NCI-H187 (cell line): Measurements from ENCODE around the gene PRMT1.
A peak's percentile ranks its signal among the peaks of the same experiment; 100 is the strongest.

Source experiments
- DNase-seq, 2 experiments: peaks; one replicate each; lab custom pipeline; 2025; lab: John Stamatoyannopoulos, UW

The PRMT1 gene

GRCh38 chr19:49688531-49689132 is 11.6 kb downstream of the PRMT1 start:
- no peak for DNase-seq

GRCh38 chr19:49689133-49690078 is 12.3 kb downstream of the PRMT1 start, which contains the start of gene ADM5:
Gene ADM5, plus strand, starts transcription at chr19:49689594. Its CDS starts 244 bp downstream, at chr19:49689838.
- DNase-seq, result peak; percentile 39 to 43

GRCh38 chr19:49690079-49690655 is 13.1 kb downstream of the PRMT1 start:
- no peak for DNase-seq

- DNase-seq, result peak; percentile 86 to 94
Observed at GRCh38 chr19:49690656-49691242, 13.7 kb downstream of the PRMT1 start, which contains the start of gene CPT1C. Gene CPT1C, plus strand, starts transcription at chr19:49691116. Its CDS starts 1,137 bp downstream, at chr19:49692253.

GRCh38 chr19:49691243-49692146 is 14.4 kb downstream of the PRMT1 start:
- peak; percentile 65 to 84 for DNase-seq

- no peak for DNase-seq
Observed at GRCh38 chr19:49692147-49692506, 15.1 kb downstream of the PRMT1 start.

- no peak for DNase-seq
Observed at GRCh38 chr19:49696115-49696514, 19.0 kb downstream of the PRMT1 start.

- no peak for DNase-seq
Observed at GRCh38 chr19:49696865-49697264, 19.8 kb downstream of the PRMT1 start.

- no peak for DNase-seq
Observed at GRCh38 chr19:49699364-49699763, 22.3 kb downstream of the PRMT1 start.

GRCh38 chr19:49700563-49700962 is 23.5 kb downstream of the PRMT1 start:
- DNase-seq, result no peak

- no peak for DNase-seq
Observed at GRCh38 chr19:49701271-49701786, 24.3 kb downstream of the PRMT1 start.

GRCh38 chr19:49704888-49705642 is 28.0 kb downstream of the PRMT1 start:
- no peak for DNase-seq

- DNase-seq, result no peak
Observed at GRCh38 chr19:49705919-49706318, 28.8 kb downstream of the PRMT1 start.

- DNase-seq, result no peak
Observed at GRCh38 chr19:49710372-49710951, 33.4 kb downstream of the PRMT1 start.

- no peak for DNase-seq
Observed at GRCh38 chr19:49712397-49712859, 35.4 kb downstream of the PRMT1 start.

GRCh38 chr19:49713236-49713845 is 36.3 kb downstream of the PRMT1 start:
- no peak for DNase-seq

- DNase-seq, result no peak
Observed at GRCh38 chr19:49716154-49716553, 39.1 kb downstream of the PRMT1 start.

- no peak for DNase-seq
Observed at GRCh38 chr19:49718511-49718910, 41.4 kb downstream of the PRMT1 start.

GRCh38 chr19:49718991-49719390 is 41.9 kb downstream of the PRMT1 start:
- no peak for DNase-seq
